Common myeloid progenitor, CD34-positive (primary cell): Measurements from ENCODE around the gene HSP90AA1.

Source experiments
- CTCF ChIA-PET: fragments of 350-600 bp; sonication (Branson Sonifier 250); formaldehyde crosslinking; loops from one replicate; lab custom pipeline; 2021; ENCODE audit warnings: antibody characterized with exemption; lab: Charles Lee
- POLR2A ChIA-PET: fragments of 350-600 bp; sonication (Branson Sonifier 250); formaldehyde crosslinking; loops from one replicate; lab custom pipeline; 2021; ENCODE audit warnings: antibody characterized with exemption; lab: Charles Lee
- DNase-seq, 3 donors: peaks; one replicate each; pipeline versions ENCODE4 v3.0.0 to v3.0.0-alpha.2; 2013
- H3K27ac ChIP-seq, 2 experiments: 1 replicate in 1 of 2; 2 replicates in 1 of 2; pipeline ENCODE4 v1.7.0; 2013; ENCODE audit warnings: inconsistent platforms in 2 of 2, low read length in 2 of 2, mild to moderate bottlenecking in 2 of 2, low read depth in 1 of 2, moderate library complexity in 1 of 2; ENCODE audit not compliant: severe bottlenecking in 2 of 2, insufficient read depth in 1 of 2, poor library complexity in 1 of 2
- H3K27me3 ChIP-seq, 5 experiments: replicated peaks in 2 of 5; 1 replicate in 3 of 5; 2 replicates in 2 of 5; pipeline versions ENCODE4 v1.6.1 to v1.7.0; 2013; ENCODE audit warnings: low read length in 4 of 5, mild to moderate bottlenecking in 2 of 5, moderate library complexity in 2 of 5, inconsistent platforms in 1 of 5; ENCODE audit not compliant: insufficient read depth in 5 of 5, control insufficient read depth in 4 of 5
- H3K36me3 ChIP-seq, 4 experiments: 1 replicate in 2 of 4; 2 replicates in 2 of 4; pipeline versions ENCODE4 v1.6.1 to v1.7.0; 2013; ENCODE audit warnings: low read length in 3 of 4, control low read depth in 1 of 4, mild to moderate bottlenecking in 1 of 4; ENCODE audit not compliant: control insufficient read depth in 4 of 4, insufficient read depth in 4 of 4
- H3K4me1 ChIP-seq, 4 experiments: 1 replicate in 3 of 4; 2 replicates in 1 of 4; pipeline versions ENCODE4 v1.6.1 to v1.7.1; 2013; ENCODE audit warnings: low read length in 3 of 4, mild to moderate bottlenecking in 3 of 4, control low read depth in 1 of 4, inconsistent platforms in 1 of 4, moderate library complexity in 1 of 4; ENCODE audit not compliant: control insufficient read depth in 4 of 4, insufficient read depth in 4 of 4; ENCODE audit errors: control extremely low read depth in 1 of 4
- H3K4me3 ChIP-seq, 7 experiments: 1 replicate in 4 of 7; 2 replicates in 3 of 7; pipeline versions ENCODE4 v1.5.1 to v1.7.0; 2013; ENCODE audit warnings: mild to moderate bottlenecking in 7 of 7, low read length in 6 of 7, moderate library complexity in 6 of 7, inconsistent platforms in 2 of 7, low read depth in 2 of 7, control low read depth in 1 of 7; ENCODE audit not compliant: insufficient read depth in 4 of 7, control insufficient read depth in 1 of 7; ENCODE audit errors: extremely low read depth in 1 of 7
- H3K9me3 ChIP-seq, 5 experiments: 1 replicate in 4 of 5; 2 replicates in 1 of 5; pipeline versions ENCODE4 v1.6.1 to v1.7.1; 2013; ENCODE audit warnings: low read length in 4 of 5, mild to moderate bottlenecking in 2 of 5, inconsistent platforms in 1 of 5, low read depth in 1 of 5, moderate library complexity in 1 of 5; ENCODE audit not compliant: control insufficient read depth in 4 of 5, insufficient read depth in 2 of 5; ENCODE audit errors: control extremely low read depth in 1 of 5
- WGBS: methylation state at CpG from one replicate; pipeline ENCODE4 v1.1.5; 2013; ENCODE audit not compliant: insufficient coverage; 5-methylcytosine and 5-hydroxymethylcytosine counted together

HSP90AA1 gene

GRCh38 chr14:102050625-102051024 lies 36.2 kb downstream of the HSP90AA1 start:
- no peak overlapping the region for H3K27ac ChIP-seq
- no peak for DNase-seq
- H3K4me3 ChIP-seq = no peak overlapping the region
- H3K9me3 ChIP-seq = no peaks in the 10 kb centered on the region
- CTCF ChIA-PET = interaction anchor here (1.1 to 1.7 kb wide), 4 partner anchors 9 to 264 kb away, joined by 3 to 13 read pairs (median 6); no protein-coding TSS in a partner anchor
- POLR2A ChIA-PET = interaction anchor here (0.6 kb wide), 1 partner anchor 27 kb away, joined by 4 read pairs; no protein-coding TSS in a partner anchor
- WGBS = 93% methylated on average over 11 of the region's 11 CpGs
- H3K27me3 ChIP-seq = no peaks in the 10 kb centered on the region
- H3K36me3 ChIP-seq = peaks cover 12 to 69% (median 49%) of the 10 kb centered on the region in 4 experiments
- H3K4me1 ChIP-seq = no peaks in the 10 kb centered on the region

DNA sequence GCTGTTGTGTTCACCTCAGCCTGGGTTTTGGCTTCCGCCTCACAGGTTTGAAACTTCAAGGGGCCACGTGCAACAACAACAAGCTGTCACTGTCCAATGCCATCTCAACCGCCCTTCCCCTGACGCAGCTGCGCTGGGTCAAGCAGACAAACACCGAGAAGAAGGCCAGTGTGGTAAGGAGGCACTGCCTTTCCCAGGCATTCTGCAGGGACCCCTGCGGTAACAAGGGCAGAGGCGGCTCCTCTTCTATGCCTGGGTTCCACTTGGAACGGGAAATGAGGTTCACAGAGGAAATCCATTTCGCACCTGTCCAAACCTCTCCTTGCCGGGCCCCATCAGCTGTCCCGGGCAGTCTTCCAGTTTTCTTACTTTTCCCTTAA lies 36.8 kb downstream of the HSP90AA1 start:
- ChIA-PET CTCF (interaction anchor here (1.0 to 1.7 kb wide), 5 partner anchors 10 to 265 kb away, joined by 3 to 13 read pairs (median 3); no protein-coding TSS in a partner anchor), POLR2A (interaction anchor here (0.6 kb wide), 1 partner anchor 27 kb away, joined by 4 read pairs; no protein-coding TSS in a partner anchor)
- Histone ChIP-seq H3K27ac (no peak overlapping the region), H3K9me3 (no peaks in the 10 kb centered on the region), H3K4me1 (no peaks in the 10 kb centered on the region), H3K36me3 (peaks cover 12 to 74% (median 50%) of the 10 kb centered on the region in 4 experiments), H3K4me3 (no peak overlapping the region), H3K27me3 (no peaks in the 10 kb centered on the region)
- DNase-seq = no peak
- WGBS = 95% methylated on average over 9 of the region's 12 CpGs

- no peaks in the 10 kb centered on the region for H3K27me3 ChIP-seq
- POLR2A ChIA-PET = no interaction called here
- H3K36me3 ChIP-seq = peaks cover 15 to 80% (median 53%) of the 10 kb centered on the region in 4 experiments
- 97% methylated on average over 24 of the region's 25 CpGs for WGBS
- H3K4me3 ChIP-seq = no peak overlapping the region
- H3K9me3 ChIP-seq = no peaks in the 10 kb centered on the region
- no peak overlapping the region for H3K27ac ChIP-seq
- no peaks in the 10 kb centered on the region for H3K4me1 ChIP-seq
- no peak for DNase-seq
- CTCF ChIA-PET = interaction anchor here (1.0 to 1.7 kb wide), 6 partner anchors 9 to 264 kb away, joined by 3 to 13 read pairs (median 3); no protein-coding TSS in a partner anchor
Measured at GRCh38 chr14:102049258-102050025, 37.4 kb downstream of the HSP90AA1 start.

GRCh38 chr14:102047808-102048540 lies 38.9 kb downstream of the HSP90AA1 start:
- POLR2A ChIA-PET = no interaction called here
- CTCF ChIA-PET = interaction anchor here (0.6 to 3.8 kb wide), 7 partner anchors 11 to 266 kb away, joined by 3 to 14 read pairs (median 3); no protein-coding TSS in a partner anchor
- Histone ChIP-seq H3K27me3 (no peaks in the 10 kb centered on the region), H3K27ac (no peak overlapping the region), H3K36me3 (peaks cover 20 to 90% (median 65%) of the 10 kb centered on the region in 4 experiments), H3K4me3 (no peak overlapping the region), H3K4me1 (no peaks in the 10 kb centered on the region), H3K9me3 (no peaks in the 10 kb centered on the region)
- WGBS = 96% methylated on average over 30 of the region's 33 CpGs
- no peak for DNase-seq

DNA sequence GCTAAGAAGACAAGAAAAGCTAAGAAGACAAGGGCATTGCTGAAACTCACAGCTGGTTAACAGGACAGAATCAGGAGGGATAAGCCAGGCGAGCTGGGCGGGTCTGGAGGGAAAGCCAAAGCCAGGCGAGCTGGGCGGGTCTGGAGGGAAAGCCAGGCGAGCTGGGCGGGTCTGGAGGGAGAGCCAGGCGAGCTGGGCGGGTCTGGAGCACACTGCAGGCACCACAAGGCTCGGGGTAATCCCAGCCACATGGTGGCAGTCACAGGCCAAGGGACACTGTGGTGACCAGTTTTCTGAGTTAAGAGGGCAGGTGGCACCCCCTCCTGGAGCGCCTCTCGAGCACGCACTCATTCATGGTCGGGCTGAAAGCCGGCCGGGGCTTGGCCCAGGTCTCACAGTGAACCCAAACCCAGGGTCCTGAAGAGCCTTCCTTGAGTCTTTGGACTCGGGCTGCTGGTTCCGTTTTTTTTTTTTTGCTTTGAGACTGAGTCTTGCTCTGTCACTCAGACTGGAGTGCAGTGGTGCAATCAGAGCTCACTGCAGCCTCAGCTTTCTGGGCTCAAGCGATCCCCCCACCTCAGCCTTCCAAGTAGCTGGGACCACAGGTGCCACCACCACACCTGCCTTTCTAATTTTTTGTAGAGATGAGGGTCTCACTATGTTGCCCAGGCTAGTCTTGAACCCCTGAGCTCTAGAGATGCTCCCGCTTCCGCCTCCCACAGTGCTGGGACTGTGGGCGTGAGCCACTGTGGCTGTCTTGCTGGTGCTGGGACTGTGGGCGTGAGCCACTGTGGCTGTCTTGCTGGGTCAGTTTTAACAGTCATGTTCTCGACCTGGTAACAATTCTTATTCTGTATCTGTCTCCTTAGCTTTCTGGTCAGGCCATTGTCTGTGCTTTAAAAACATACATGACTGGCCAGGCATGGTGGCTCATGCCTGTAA lies 40.2 kb downstream of the HSP90AA1 start:
- 93% methylated on average over 18 of the region's 23 CpGs for WGBS

DNA sequence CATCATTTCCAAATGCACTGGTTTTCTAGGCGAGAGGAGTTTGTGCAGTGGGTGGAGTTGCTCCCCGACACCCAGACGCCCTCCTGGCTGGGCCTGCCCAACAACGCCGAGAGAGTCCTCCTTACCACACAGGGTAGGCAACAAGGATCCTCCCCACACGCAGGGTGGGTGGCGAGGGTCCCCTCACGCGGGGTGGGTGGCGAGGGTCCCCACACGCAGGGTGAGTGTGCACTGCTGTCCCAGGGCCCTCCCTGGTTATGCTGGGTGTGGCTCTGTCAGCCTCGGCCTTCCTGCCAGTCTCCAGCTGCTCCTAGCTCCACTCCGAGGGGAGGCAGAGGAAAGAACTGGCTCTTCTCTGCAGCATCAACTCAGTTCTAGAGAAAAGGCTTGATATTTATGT lies 42.3 kb downstream of the HSP90AA1 start:
- Histone ChIP-seq H3K4me1 (no peaks in the 10 kb centered on the region), H3K36me3 (peaks cover 20 to 93% (median 74%) of the 10 kb centered on the region in 4 experiments), H3K27me3 (no peaks in the 10 kb centered on the region), H3K4me3 (no peak overlapping the region), H3K9me3 (no peaks in the 10 kb centered on the region), H3K27ac (no peak overlapping the region)
- ChIA-PET CTCF (interaction anchor here (1.7 kb wide), 1 partner anchor 52 kb away, joined by 6 read pairs; no protein-coding TSS in a partner anchor), POLR2A (no interaction called here)
- WGBS = 100% methylated on average over 7 of the region's 13 CpGs
- DNase-seq = no peak

More for the DNA sequence above, 40.2 kb downstream of the HSP90AA1 start:
- H3K27me3 ChIP-seq = no peaks in the 10 kb centered on the region
- H3K36me3 ChIP-seq = peaks cover 24 to 91% (median 70%) of the 10 kb centered on the region in 4 experiments
- no peaks in the 10 kb centered on the region for H3K9me3 ChIP-seq
- peak; percentile 50 to 66 (median 62) for DNase-seq
- CTCF ChIA-PET = interaction anchor here (1.1 to 3.8 kb wide), 6 partner anchors 12 to 270 kb away, joined by 3 to 14 read pairs (median 4); no protein-coding TSS in a partner anchor
- no peak overlapping the region for H3K27ac ChIP-seq
- no peak overlapping the region for H3K4me3 ChIP-seq
- POLR2A ChIA-PET = no interaction called here
- H3K4me1 ChIP-seq = no peaks in the 10 kb centered on the region
